ENCODE results near the gene DDX51. TPM values are rescaled to one million over a fixed set of nuclear protein-coding genes. Genes with fewer than 3 reads are reported as not detected.
"Not testable (repeated sequence)": the region's sequence is repeated elsewhere in the genome, so short reads cannot be mapped to it uniquely, and the experiment has no call there.

DDX51 gene
- total RNA-seq, 1 donor from 2014 or later = 48.8 TPM

GRCh38 chr12:132143336-132144071 lies 615 bp downstream of the DDX51 start:
- H3K9me3 Mint-ChIP-seq = no peaks in the 10 kb centered on the region
- H3K4me3 Mint-ChIP-seq = peak overlapping the region; percentile 84
- intact Hi-C loops (cut with micrococcal nuclease) = loop anchor here (1.0 to 10.0 kb wide), 6 partner anchors 42 to 743 kb away; partner anchors contain the start of genes CHFR, FBRSL1, POLE and PXMP2
- H3K27me3 Mint-ChIP-seq (ENCODE audit: insufficient read depth) = peaks cover 2% of the 10 kb centered on the region
- no peak for DNase-seq (ENCODE audit: low spot score)
- H3K27ac Mint-ChIP-seq = peak overlapping the region; percentile 4
- H3K36me3 Mint-ChIP-seq (ENCODE audit: low read depth) = peaks cover 25% of the 10 kb centered on the region
- H3K4me1 Mint-ChIP-seq (ENCODE audit: low read depth) = peaks cover 12% of the 10 kb centered on the region

- H3K4me3 Mint-ChIP-seq = peak overlapping the region; percentile 84
- no peaks in the 10 kb centered on the region for H3K9me3 Mint-ChIP-seq
- H3K4me1 Mint-ChIP-seq (ENCODE audit: low read depth) = peaks cover 12% of the 10 kb centered on the region
- intact Hi-C loops (cut with micrococcal nuclease) = loop anchor here (10.0 kb wide), 1 partner anchor 542 kb away; the partner anchor contains the start of genes POLE and PXMP2
- H3K36me3 Mint-ChIP-seq (ENCODE audit: low read depth) = peaks cover 29% of the 10 kb centered on the region
- H3K27me3 Mint-ChIP-seq (ENCODE audit: insufficient read depth) = peaks cover 2% of the 10 kb centered on the region
- no peak for DNase-seq (ENCODE audit: low spot score)
- peak overlapping the region; percentile 4 for H3K27ac Mint-ChIP-seq
Observed at GRCh38 chr12:132142679-132143335, 1.3 kb downstream of the DDX51 start.

- Mint-ChIP-seq H3K27me3 (ENCODE audit: insufficient read depth) (peaks cover 2% of the 10 kb centered on the region), H3K4me3 (peak overlapping the region; percentile 84), H3K9me3 (no peaks in the 10 kb centered on the region), H3K4me1 (ENCODE audit: low read depth) (peaks cover 12% of the 10 kb centered on the region), H3K27ac (peak overlapping the region; percentile 67), H3K36me3 (ENCODE audit: low read depth) (peaks cover 33% of the 10 kb centered on the region)
- intact Hi-C loops (cut with micrococcal nuclease) = loop anchor here (10.0 kb wide), 1 partner anchor 543 kb away; the partner anchor contains the start of genes POLE and PXMP2
- DNase-seq (ENCODE audit: low spot score) = no peak
Observed at GRCh38 chr12:132141976-132142678, 2.0 kb downstream of the DDX51 start.

DNA sequence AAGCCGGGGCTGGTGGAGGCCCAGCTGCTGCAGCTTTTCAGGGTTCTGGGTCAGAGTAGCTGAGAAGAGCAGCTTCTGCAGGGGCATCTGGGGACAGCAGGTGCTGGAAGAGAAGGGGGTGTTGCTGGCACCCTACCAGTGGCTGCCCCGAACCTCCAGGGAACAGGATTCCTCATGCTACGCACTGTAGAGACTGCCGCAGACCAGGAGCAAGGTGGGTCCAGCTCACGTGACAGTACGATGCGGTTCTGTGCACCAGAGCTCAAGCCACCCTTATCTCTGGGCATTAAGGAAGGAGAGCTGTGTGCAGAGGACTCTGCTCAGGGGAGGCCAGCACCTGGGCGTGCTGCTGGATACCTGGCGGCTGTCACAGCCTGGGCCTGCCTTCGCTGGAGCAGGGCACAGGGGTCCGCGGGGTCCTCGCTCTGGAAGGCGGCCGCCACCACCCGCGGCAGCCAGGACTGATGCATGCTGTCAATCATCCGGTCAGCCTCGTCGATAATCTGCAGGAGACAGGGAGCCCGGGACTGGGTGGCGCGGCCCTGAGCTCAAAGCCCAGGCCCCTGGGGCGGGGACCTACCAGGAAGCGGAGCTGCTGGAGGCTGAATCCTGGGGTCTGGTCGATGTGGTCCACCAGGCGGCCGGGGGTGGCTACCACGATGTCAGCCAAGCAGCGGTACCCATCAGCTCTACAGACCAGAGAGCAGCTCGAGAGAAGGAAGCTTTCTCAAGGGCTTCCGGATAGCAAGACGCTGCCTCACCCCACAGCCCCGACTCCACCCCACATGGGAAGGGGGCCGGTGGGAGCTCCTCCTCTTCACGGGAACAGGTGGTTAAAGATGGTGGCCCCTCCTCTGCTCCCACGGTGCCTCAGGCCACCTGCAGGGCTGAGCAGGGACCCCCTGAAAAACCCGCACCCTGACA lies 2.9 kb downstream of the DDX51 start:
- Mint-ChIP-seq H3K27ac (no peak overlapping the region), H3K36me3 (ENCODE audit: low read depth) (peaks cover 28% of the 10 kb centered on the region), H3K27me3 (ENCODE audit: insufficient read depth) (peaks cover 2% of the 10 kb centered on the region), H3K4me1 (ENCODE audit: low read depth) (peaks cover 10% of the 10 kb centered on the region), H3K4me3 (peak overlapping the region; percentile 42), H3K9me3 (no peaks in the 10 kb centered on the region)
- no peak for DNase-seq (ENCODE audit: low spot score)
- intact Hi-C loops (cut with micrococcal nuclease) = loop anchor here (10.0 kb wide), 1 partner anchor 544 kb away; the partner anchor contains the start of genes POLE and PXMP2

DNA sequence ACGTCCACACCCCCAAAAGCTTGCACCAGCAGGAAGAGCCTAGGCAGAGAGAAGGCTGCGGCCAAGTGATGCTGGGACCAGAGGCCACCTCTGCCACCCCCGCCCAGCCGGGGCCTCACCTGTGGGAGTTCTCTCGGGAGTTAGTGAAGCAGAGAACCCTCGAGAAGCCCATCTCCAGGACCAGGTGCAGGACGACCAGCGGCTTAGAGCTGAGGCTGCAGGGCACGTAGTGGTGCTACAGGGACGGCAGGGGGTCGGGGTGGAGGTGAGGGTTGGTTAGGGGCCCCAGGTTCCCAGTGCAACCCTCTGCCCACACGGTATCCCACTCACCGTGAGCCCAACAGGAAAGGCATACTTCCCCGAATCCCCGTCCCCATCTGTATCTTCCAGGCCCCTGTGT lies 3.6 kb downstream of the DDX51 start:
- Mint-ChIP-seq H3K27ac (no peak overlapping the region), H3K27me3 (ENCODE audit: insufficient read depth) (peaks cover 2% of the 10 kb centered on the region), H3K4me1 (ENCODE audit: low read depth) (peaks cover 3% of the 10 kb centered on the region), H3K9me3 (no peaks in the 10 kb centered on the region), H3K36me3 (ENCODE audit: low read depth) (peaks cover 25% of the 10 kb centered on the region), H3K4me3 (peak overlapping the region; percentile 30)
- DNase-seq (ENCODE audit: low spot score) = no peak
- intact Hi-C loops (cut with micrococcal nuclease) = loop anchor here (10.0 kb wide), 1 partner anchor 544 kb away; the partner anchor contains the start of genes POLE and PXMP2

DNA sequence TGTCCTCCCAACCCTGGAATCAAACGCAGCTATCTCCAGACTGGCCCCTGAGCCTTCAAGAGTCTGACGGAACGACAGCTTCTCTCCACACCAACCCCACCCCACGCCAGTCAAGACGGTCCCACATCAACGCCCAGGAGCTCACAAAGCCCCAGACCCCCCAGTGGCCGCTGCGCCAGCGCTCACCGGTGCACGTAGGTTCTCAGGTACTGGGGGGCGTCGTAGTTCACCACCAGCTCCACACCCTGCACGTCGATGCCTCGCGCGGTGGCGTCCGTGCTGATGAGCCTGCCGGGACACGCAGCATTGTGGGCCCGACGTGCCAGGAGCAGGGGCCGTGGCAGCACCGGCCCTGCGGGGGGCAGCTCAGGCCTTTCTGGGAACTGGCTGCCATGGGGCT lies 4.2 kb downstream of the DDX51 start:
- no peak overlapping the region for H3K4me3 Mint-ChIP-seq
- H3K36me3 Mint-ChIP-seq (ENCODE audit: low read depth) = peaks cover 22% of the 10 kb centered on the region
- no peak overlapping the region for H3K27ac Mint-ChIP-seq
- intact Hi-C loops (cut with micrococcal nuclease) = loop anchor here (10.0 kb wide), 1 partner anchor 545 kb away; the partner anchor contains the start of genes POLE and PXMP2
- no peak for DNase-seq (ENCODE audit: low spot score)
- no peaks in the 10 kb centered on the region for H3K9me3 Mint-ChIP-seq
- H3K4me1 Mint-ChIP-seq (ENCODE audit: low read depth) = no peaks in the 10 kb centered on the region
- peaks cover 2% of the 10 kb centered on the region for H3K27me3 Mint-ChIP-seq (ENCODE audit: insufficient read depth)

GRCh38 chr12:132138941-132139871 lies 4.9 kb downstream of the DDX51 start:
- intact Hi-C loops (cut with micrococcal nuclease) = no loop called here
- Mint-ChIP-seq H3K27ac (no peak overlapping the region), H3K36me3 (ENCODE audit: low read depth) (peaks cover 20% of the 10 kb centered on the region), H3K9me3 (no peaks in the 10 kb centered on the region), H3K27me3 (ENCODE audit: insufficient read depth) (peaks cover 1% of the 10 kb centered on the region), H3K4me3 (no peak overlapping the region), H3K4me1 (ENCODE audit: low read depth) (no peaks in the 10 kb centered on the region)
- no peak for DNase-seq (ENCODE audit: low spot score)

DNA sequence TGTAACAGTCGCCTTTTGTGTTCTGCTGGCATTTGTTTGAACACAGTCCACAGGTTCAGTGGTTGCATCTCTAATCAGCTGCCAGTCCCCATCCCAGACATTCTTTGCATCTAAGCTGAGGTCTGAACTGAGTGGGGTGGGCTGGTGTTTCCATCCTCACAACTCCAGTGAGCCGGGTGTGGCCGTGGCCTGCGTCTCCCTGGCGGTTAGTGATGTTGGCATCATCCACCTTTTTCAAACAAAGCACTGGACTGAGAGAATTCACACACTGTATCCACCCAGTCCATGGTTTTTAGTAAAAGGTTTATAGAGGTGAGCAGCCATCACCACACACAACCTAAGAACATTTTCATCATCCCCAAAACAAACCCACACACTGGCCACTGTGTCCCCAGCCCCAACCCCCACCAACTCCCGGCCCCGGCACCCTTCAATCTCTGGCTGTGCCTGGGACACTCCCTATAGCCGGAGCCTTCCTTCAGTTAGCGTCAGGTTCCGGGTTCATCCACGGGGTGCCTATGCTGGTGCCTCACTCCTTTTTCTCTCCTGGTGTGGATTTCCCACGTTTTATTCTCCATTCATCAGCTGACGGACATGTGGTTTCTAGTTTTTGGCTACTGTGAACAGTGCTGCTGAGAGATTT lies 6.5 kb downstream of the DDX51 start:
- intact Hi-C loops (cut with micrococcal nuclease) = no loop called here
- H3K4me3 Mint-ChIP-seq = no peak overlapping the region

GRCh38 chr12:132136226-132136625 lies 7.9 kb downstream of the DDX51 start:
- H3K4me1 Mint-ChIP-seq (ENCODE audit: low read depth); H3K4me3 Mint-ChIP-seq; H3K27me3 Mint-ChIP-seq (ENCODE audit: insufficient read depth); intact Hi-C loops (cut with micrococcal nuclease); DNase-seq (ENCODE audit: low spot score); H3K9me3 Mint-ChIP-seq: not testable (repeated sequence)
- H3K36me3 Mint-ChIP-seq (ENCODE audit: low read depth) = peaks cover 16% of the 10 kb centered on the region
- H3K27ac Mint-ChIP-seq = peak overlapping the region; percentile 21

More for the DNA sequence above, 6.5 kb downstream of the DDX51 start:
- H3K27me3 Mint-ChIP-seq (ENCODE audit: insufficient read depth) = no peaks in the 10 kb centered on the region
- no peak overlapping the region for H3K27ac Mint-ChIP-seq
- H3K9me3 Mint-ChIP-seq = no peaks in the 10 kb centered on the region
- no peaks in the 10 kb centered on the region for H3K4me1 Mint-ChIP-seq (ENCODE audit: low read depth)
- peaks cover 18% of the 10 kb centered on the region for H3K36me3 Mint-ChIP-seq (ENCODE audit: low read depth)
- no peak for DNase-seq (ENCODE audit: low spot score)

GRCh38 chr12:132134653-132135183 lies 9.4 kb downstream of the DDX51 start:
- H3K27ac Mint-ChIP-seq; intact Hi-C loops (cut with micrococcal nuclease); H3K4me3 Mint-ChIP-seq; DNase-seq (ENCODE audit: low spot score); H3K9me3 Mint-ChIP-seq; H3K27me3 Mint-ChIP-seq (ENCODE audit: insufficient read depth); H3K4me1 Mint-ChIP-seq (ENCODE audit: low read depth): not testable (repeated sequence)
- peaks cover 12% of the 10 kb centered on the region for H3K36me3 Mint-ChIP-seq (ENCODE audit: low read depth)

All from activated T-helper 1 cell treated with anti-CD3 and anti-CD28 coated beads, Interleukin-12 subunit alpha, Interleukin-12 subunit beta, Interleukin-2, Interleukin-4 antibody, amounts not matched to agents 30 ng/mL and 10 ng/mL and 1 ng/mL, durations not matched to agents 14 hours and 24 hours and 36 hours (primary cell).